Measurements from ENCODE around the gene SORL1-AS1.

Gene SORL1-AS1

DNA sequence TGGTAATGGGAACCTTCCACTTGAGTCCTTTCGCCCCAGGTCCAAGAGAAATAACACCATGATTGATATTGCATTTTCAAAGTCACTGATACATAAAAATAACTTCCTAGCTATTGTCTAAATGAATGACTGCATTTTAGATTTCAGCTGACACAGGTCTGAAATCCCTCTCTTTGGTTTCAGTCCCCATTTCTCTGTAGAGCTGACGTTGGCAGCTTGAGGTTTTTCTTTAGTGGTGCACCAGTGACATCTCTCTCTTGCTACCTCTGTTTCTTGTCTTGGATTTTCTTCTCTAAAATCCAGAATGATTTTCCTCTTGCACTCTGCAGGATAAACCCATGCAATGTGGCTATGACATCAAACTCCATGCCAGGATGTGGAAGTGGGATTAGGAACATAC, 32.4 kb downstream of the SORL1-AS1 start:
- Histone ChIP-seq H3K4me2 (no peak overlapping the region), H3K9ac (no peak overlapping the region), H3K4me3 (ENCODE audit: low read depth in 2 of 2, low read length in 1 of 2) (no peak overlapping the region), H3K4me1 (ENCODE audit: control insufficient read depth in 1 of 2, insufficient read depth in 2 of 2, low read depth in 1 of 2, low read length in 1 of 2) (no peaks in the 10 kb centered on the region; a peak in 1 of 4 replicates), H3K27ac (ENCODE audit: low read depth in 2 of 2, low read length in 1 of 2) (no peak overlapping the region), H3K9me3 (no peaks in the 10 kb centered on the region), H3K27me3 (ENCODE audit: insufficient read depth) (no peaks in the 10 kb centered on the region; the same call in 1 of the 2 replicates), H3F3A (replicated peaks; ENCODE audit: insufficient read depth) (no peaks in the 10 kb centered on the region), H2AFZ (ENCODE audit: low read depth) (no peak overlapping the region), H4K20me1 (ENCODE audit: insufficient read depth) (no peaks in the 10 kb centered on the region), H3K79me2 (ENCODE audit: insufficient read depth) (no peaks in the 10 kb centered on the region), H3K36me3 (replicated peaks in 1 of 2; ENCODE audit: control insufficient read depth in 1 of 2, insufficient read depth in 2 of 2, low read length in 1 of 2) (no peaks in the 10 kb centered on the region), H3K9me2 (no peaks in the 10 kb centered on the region)
- ChIA-PET CTCF (no interaction called here), POLR2A (no interaction called here)
- no peak for DNase-seq
- TF ChIP-seq TAF1 (IDR thresholded peaks at IDR 0.05; ENCODE audit: borderline replicate concordance, low read depth, low read length) = no peak
- TF ChIP-seq RFX5 (IDR thresholded peaks at IDR 0.05; ENCODE audit: low read length) = no peak
- TF ChIP-seq REST (IDR thresholded peaks at IDR 0.05; ENCODE audit: low read depth, low read length) = no peak
- no peak for TF ChIP-seq TEAD4 (IDR thresholded peaks at IDR 0.05; ENCODE audit: borderline replicate concordance, insufficient read depth)
- TF ChIP-seq JUND (IDR thresholded peaks at IDR 0.05) = no peak
- TF ChIP-seq CHD2 (IDR thresholded peaks at IDR 0.05; ENCODE audit: low read length, partially characterized antibody) = no peak
- no peak for TF ChIP-seq EP300 (IDR thresholded peaks at IDR 0.05; ENCODE audit: borderline replicate concordance in 1 of 2, low read depth in 1 of 2, low read length in 1 of 2)
- TF ChIP-seq RCOR1 (IDR thresholded peaks at IDR 0.05; ENCODE audit: low read length) = no peak
- TF ChIP-seq, protein P1, sequence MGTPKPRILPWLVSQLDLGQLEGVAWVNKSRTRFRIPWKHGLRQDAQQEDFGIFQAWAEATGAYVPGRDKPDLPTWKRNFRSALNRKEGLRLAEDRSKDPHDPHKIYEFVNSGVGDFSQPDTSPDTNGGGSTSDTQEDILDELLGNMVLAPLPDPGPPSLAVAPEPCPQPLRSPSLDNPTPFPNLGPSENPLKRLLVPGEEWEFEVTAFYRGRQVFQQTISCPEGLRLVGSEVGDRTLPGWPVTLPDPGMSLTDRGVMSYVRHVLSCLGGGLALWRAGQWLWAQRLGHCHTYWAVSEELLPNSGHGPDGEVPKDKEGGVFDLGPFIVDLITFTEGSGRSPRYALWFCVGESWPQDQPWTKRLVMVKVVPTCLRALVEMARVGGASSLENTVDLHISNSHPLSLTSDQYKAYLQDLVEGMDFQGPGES (IDR thresholded peaks at IDR 0.05; ENCODE audit: low read depth, low read length) = no peak
- no peak for TF ChIP-seq YY1 (IDR thresholded peaks at IDR 0.05; ENCODE audit: low read depth)
- no peak for TF ChIP-seq FOXM1 (IDR thresholded peaks at IDR 0.05; ENCODE audit: low read depth)
- no peak for TF ChIP-seq ZBTB33 (IDR thresholded peaks at IDR 0.05; ENCODE audit: borderline replicate concordance, low read depth)
- TF ChIP-seq, protein P2, sequence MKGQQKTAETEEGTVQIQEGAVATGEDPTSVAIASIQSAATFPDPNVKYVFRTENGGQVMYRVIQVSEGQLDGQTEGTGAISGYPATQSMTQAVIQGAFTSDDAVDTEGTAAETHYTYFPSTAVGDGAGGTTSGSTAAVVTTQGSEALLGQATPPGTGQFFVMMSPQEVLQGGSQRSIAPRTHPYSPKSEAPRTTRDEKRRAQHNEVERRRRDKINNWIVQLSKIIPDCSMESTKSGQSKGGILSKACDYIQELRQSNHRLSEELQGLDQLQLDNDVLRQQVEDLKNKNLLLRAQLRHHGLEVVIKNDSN (IDR thresholded peaks at IDR 0.05; ENCODE audit: borderline replicate concordance, low read depth) = no peak
- TF ChIP-seq MAX (IDR thresholded peaks at IDR 0.05; ENCODE audit: low read depth) = no peak
- TF ChIP-seq PBX3 (IDR thresholded peaks at IDR 0.05) = no peak
- no peak for TF ChIP-seq NRF1 (IDR thresholded peaks at IDR 0.05; ENCODE audit: low read depth, low read length)
- TF ChIP-seq GATA2 (CRISPR knock-in tag; IDR thresholded peaks at IDR 0.05) = no peak
- no peak for TF ChIP-seq RAD21 (IDR thresholded peaks at IDR 0.05; ENCODE audit: low read length)
- no peak for TF ChIP-seq NFIC (IDR thresholded peaks at IDR 0.05; ENCODE audit: borderline replicate concordance)
- 35% methylated on average over 2 of the region's 2 CpGs for WGBS (ENCODE audit: low lambda C conversion rate)

Data from SK-N-SH (cell line).